Stimulated activated naive CD8-positive, alpha-beta T cell treated with anti-CD3 and anti-CD28 coated beads, Interleukin-15, Interleukin-2, amounts not matched to agents 100 ng/mL and 50 ng/mL, for 24 hours (primary cell): ENCODE measurements around the gene SPIB.
A peak's percentile ranks its signal among the peaks of the same experiment; 100 is the strongest.

Experiments
- H3K27ac Mint-ChIP-seq: one replicate; pipeline ENCODE4 v1.8.0; 2021; ENCODE audit warnings: mild to moderate bottlenecking, mixed read lengths
- H3K27me3 Mint-ChIP-seq: one replicate; pipeline ENCODE4 v1.8.0; 2021; ENCODE audit warnings: mixed read lengths
- H3K36me3 Mint-ChIP-seq: one replicate; pipeline ENCODE4 v1.8.0; 2021; ENCODE audit warnings: low read depth, mixed read lengths
- H3K4me1 Mint-ChIP-seq: one replicate; pipeline ENCODE4 v1.8.0; 2021; ENCODE audit warnings: low read depth, mixed read lengths
- H3K4me3 Mint-ChIP-seq: one replicate; pipeline ENCODE4 v1.8.0; 2021; ENCODE audit warnings: mild to moderate bottlenecking, mixed read lengths
- H3K9me3 Mint-ChIP-seq: one replicate; pipeline ENCODE4 v1.8.0; 2021; ENCODE audit warnings: mixed read lengths

Gene SPIB

DNA sequence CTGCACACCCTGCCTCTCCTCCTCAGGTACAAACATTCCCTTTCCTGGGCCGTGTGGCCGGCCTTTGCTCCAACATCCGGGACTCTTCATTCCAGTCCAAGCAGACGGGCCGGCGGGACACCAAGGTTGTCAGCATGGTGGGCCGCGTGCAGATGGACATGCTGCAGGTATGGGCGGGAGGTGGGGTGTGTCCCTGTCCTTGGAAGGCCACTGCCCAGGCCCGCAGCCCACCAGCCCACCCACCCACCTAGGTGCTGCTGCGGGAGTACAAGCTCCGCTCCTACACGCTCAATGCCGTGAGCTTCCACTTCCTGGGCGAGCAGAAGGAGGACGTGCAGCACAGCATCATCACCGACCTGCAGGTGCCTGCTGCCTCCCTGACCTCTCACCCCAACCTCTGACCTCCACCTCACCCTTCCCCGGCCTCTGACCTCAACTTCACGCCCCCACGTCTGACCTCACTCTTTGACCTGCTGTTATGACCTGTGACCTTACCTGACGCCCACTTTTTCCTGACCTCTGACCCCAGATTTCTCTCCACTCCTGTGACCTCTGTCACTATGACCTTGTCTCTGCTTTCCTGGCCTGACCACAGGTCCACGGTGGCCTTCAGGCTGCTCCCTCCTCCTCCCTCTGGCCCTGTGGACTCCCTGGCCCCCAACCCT is 12.4 kb upstream of the SPIB start:
- Mint-ChIP-seq H3K4me3 (no peak overlapping the region), H3K27ac (no peak overlapping the region), H3K27me3 (no peaks in the 10 kb centered on the region), H3K9me3 (no peaks in the 10 kb centered on the region), H3K36me3 (peaks cover 48% of the 10 kb centered on the region), H3K4me1 (no peaks in the 10 kb centered on the region)

DNA sequence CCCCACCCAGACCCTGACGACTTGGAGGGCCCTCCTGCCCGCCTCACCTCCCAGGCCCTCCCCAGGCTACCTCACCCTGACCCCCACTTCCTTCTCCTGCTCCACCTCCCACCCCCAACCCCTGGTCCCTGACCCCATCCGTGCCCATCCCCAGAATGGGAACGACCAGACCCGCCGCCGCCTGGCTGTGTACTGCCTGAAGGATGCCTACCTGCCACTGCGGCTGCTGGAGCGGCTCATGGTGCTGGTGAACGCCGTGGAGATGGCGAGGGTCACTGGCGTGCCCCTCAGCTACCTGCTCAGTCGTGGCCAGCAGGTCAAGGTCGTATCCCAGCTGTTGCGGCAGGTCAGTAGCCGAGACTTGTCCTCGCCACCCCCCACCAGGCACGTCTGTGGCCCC is 11.9 kb upstream of the SPIB start:
- Mint-ChIP-seq H3K4me3 (no peak overlapping the region), H3K27me3 (no peaks in the 10 kb centered on the region), H3K4me1 (no peaks in the 10 kb centered on the region), H3K27ac (no peak overlapping the region), H3K9me3 (no peaks in the 10 kb centered on the region), H3K36me3 (peaks cover 50% of the 10 kb centered on the region)

DNA sequence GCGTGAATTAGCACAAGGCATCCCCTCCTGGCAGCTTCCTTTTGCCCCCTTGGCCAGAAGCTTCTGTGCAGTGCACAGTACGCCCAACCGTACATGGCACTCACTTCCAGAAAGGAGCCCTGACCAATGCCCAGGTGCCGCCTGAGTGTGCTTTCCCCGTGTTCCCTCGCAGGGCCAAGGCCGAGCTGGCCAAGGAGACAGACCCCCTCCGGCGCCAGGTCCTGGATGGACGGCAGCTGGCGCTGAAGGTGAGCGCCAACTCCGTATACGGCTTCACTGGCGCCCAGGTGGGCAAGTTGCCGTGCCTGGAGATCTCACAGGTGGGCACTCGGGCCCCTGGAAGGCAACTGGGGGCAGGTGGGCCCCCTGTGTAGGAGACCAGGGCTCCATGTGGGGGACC is 9.4 kb upstream of the SPIB start:
- peaks cover 52% of the 10 kb centered on the region for H3K36me3 Mint-ChIP-seq
- no peaks in the 10 kb centered on the region for H3K4me1 Mint-ChIP-seq
- H3K4me3 Mint-ChIP-seq: no peak overlapping the region
- H3K27me3 Mint-ChIP-seq: no peaks in the 10 kb centered on the region
- no peak overlapping the region for H3K27ac Mint-ChIP-seq
- no peaks in the 10 kb centered on the region for H3K9me3 Mint-ChIP-seq

DNA sequence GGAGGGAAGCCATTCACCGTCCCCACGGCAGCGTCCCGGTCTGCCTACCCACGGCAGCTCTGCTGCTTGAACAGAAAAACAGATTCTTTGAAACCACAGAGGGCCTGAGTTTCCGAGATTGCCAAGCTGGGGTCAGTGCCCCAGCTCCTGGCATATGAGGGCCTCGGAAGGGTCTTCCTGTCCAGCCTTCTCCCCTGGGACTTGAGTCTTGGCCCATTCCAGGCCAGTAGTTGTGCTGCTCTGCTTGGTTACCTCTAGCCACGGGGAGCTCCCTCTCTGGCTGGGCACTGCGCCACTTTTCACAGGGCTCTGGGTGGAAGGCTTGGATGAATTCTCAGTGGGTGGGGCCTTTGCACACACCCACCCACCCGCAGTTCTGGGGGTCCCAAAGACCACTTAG is 8.6 kb upstream of the SPIB start:
- Mint-ChIP-seq H3K4me1 (no peaks in the 10 kb centered on the region), H3K27me3 (no peaks in the 10 kb centered on the region), H3K27ac (no peak overlapping the region), H3K4me3 (no peak overlapping the region), H3K36me3 (peaks cover 52% of the 10 kb centered on the region), H3K9me3 (no peaks in the 10 kb centered on the region)

DNA sequence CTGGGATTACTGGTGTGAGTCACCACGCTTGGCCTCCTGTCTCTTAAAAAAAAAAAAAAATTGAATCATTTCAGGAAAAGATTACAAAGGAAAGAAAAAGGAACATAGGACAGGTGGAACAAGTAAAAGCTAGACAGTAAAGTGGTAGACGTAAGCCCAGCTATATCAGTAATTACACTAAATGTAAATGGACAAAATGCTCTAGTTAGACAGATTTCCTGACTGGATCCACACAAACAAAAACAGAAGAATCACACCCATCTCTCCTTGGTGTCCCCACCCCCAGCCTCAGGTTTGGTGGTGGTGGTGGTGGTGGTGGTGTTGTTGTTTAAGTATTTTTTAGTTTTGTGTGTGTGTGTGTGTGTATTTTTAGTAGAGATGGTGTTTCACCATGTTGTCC is 6.3 kb upstream of the SPIB start:
- no peaks in the 10 kb centered on the region for H3K27me3 Mint-ChIP-seq
- H3K4me3 Mint-ChIP-seq: no peak overlapping the region
- no peaks in the 10 kb centered on the region for H3K4me1 Mint-ChIP-seq
- H3K36me3 Mint-ChIP-seq: peaks cover 33% of the 10 kb centered on the region
- no peak overlapping the region for H3K27ac Mint-ChIP-seq
- no peaks in the 10 kb centered on the region for H3K9me3 Mint-ChIP-seq

DNA sequence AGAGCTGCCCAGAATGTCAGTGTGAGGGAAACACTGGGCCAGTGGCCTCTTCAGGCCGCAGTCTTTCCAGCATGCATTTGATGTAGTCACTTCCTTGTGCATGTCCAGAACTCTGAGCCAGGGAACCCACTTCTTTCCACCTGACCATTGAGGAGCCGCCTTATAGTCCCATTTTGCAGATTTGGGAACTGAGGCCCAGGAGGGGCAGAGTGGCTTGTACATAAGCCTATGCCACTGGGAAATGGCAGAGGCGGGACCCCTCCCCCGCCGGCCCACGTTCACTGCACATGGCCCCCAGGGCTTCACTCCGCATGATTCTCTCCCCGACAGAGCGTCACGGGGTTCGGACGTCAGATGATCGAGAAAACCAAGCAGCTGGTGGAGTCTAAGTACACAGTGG is 5.6 kb upstream of the SPIB start:
- no peak overlapping the region for H3K4me3 Mint-ChIP-seq

GRCh38 chr19:50413531-50413930 is 5.2 kb upstream of the SPIB start:
- peaks cover 33% of the 10 kb centered on the region for H3K36me3 Mint-ChIP-seq
- H3K9me3 Mint-ChIP-seq: no peaks in the 10 kb centered on the region
- H3K27me3 Mint-ChIP-seq: no peaks in the 10 kb centered on the region
- peaks cover 3% of the 10 kb centered on the region for H3K4me1 Mint-ChIP-seq
- no peak overlapping the region for H3K27ac Mint-ChIP-seq
- no peak overlapping the region for H3K4me3 Mint-ChIP-seq

More for the DNA sequence above, 5.6 kb upstream of the SPIB start:
- Mint-ChIP-seq H3K27me3 (no peaks in the 10 kb centered on the region), H3K9me3 (no peaks in the 10 kb centered on the region), H3K27ac (no peak overlapping the region), H3K36me3 (peaks cover 33% of the 10 kb centered on the region), H3K4me1 (no peaks in the 10 kb centered on the region)

DNA sequence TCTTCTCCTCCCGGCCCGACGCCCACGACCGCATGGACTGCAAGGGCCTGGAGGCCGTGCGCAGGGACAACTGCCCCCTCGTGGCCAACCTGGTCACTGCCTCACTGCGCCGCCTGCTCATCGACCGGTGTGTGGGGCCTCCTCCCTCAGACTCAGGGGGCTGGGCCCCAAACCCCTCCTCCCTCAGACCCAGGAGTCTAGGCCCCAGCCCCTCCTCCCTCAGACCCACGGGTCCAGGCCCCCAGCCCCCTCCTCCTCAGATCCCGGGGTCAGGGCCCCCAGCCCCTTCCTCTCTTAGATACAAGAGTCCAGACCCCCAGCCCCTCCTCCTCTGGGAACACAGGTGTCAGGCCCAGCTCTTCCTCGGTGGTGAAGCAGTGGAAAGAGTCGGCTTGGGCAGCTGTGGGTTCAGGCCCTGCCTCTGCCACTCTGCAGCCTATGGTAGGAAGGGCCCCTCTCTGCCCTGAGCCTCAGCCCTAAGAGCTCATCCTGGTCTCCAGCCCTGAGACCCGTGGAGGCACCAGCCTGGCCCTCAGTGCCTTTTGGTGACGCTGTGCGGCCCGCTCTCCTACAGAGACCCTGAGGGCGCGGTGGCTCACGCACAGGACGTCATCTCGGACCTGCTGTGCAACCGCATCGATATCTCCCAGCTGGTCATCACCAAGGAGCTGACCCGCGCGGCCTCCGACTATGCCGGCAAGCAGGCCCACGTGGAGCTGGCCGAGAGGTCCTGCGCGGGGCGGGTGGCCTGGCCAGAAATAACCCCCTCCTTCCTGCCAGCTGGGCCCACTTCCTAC is 3.7 kb upstream of the SPIB start:
- Mint-ChIP-seq H3K36me3 (peaks cover 34% of the 10 kb centered on the region), H3K27me3 (peaks cover 9% of the 10 kb centered on the region), H3K9me3 (no peaks in the 10 kb centered on the region), H3K4me3 (no peak overlapping the region), H3K4me1 (peaks cover 15% of the 10 kb centered on the region), H3K27ac (peak overlapping the region; percentile 21)

- Mint-ChIP-seq H3K4me1 (peaks cover 20% of the 10 kb centered on the region), H3K27me3 (peaks cover 12% of the 10 kb centered on the region), H3K27ac (no peak overlapping the region), H3K36me3 (peaks cover 31% of the 10 kb centered on the region), H3K4me3 (no peak overlapping the region), H3K9me3 (no peaks in the 10 kb centered on the region)
These were observed 3.1 kb upstream of the SPIB start for GRCh38 chr19:50415661-50416033.

DNA sequence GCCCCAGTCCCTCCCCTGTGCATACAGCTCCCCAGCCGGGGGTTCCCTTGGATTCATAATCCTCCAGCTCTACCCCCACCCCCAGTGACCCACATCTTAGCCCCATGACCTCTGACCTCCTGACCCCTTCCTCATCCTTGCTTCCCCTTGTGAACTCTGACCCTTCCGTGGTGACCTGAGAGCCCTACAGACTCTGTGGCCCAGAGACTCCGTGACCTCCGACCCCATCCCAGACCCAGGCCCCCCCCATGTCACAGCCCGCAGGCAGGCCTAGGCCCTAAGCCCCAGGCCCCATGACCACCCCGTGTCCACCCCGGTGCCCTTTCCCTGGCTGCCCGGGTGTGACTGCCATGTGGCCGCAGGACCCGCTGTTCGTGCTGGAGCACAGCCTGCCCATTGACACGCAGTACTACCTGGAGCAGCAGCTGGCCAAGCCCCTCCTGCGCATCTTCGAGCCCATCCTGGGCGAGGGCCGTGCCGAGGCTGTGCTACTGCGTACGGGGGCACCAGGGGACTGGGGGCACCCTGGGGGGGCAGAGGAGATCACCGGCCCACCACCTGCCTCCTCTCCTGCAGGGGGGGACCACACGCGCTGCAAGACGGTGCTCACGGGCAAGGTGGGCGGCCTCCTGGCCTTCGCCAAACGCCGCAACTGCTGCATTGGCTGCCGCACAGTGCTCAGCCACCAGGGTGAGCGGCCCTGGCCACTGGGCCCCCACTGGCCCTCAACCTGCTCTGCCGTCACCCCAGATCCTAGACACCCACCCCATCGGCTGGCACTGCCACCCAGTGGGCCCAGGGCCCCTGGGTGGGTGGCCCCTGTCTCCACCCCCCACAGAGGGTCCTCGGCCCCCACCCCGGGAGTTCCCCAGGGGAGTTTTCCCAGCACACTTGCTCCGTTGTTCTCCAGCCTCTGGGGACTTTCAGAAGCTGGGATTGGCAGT is 2.4 kb upstream of the SPIB start:
- Mint-ChIP-seq H3K4me3 (no peak overlapping the region), H3K27ac (no peak overlapping the region), H3K4me1 (peaks cover 20% of the 10 kb centered on the region), H3K36me3 (peaks cover 28% of the 10 kb centered on the region), H3K9me3 (no peaks in the 10 kb centered on the region), H3K27me3 (peaks cover 16% of the 10 kb centered on the region)

DNA sequence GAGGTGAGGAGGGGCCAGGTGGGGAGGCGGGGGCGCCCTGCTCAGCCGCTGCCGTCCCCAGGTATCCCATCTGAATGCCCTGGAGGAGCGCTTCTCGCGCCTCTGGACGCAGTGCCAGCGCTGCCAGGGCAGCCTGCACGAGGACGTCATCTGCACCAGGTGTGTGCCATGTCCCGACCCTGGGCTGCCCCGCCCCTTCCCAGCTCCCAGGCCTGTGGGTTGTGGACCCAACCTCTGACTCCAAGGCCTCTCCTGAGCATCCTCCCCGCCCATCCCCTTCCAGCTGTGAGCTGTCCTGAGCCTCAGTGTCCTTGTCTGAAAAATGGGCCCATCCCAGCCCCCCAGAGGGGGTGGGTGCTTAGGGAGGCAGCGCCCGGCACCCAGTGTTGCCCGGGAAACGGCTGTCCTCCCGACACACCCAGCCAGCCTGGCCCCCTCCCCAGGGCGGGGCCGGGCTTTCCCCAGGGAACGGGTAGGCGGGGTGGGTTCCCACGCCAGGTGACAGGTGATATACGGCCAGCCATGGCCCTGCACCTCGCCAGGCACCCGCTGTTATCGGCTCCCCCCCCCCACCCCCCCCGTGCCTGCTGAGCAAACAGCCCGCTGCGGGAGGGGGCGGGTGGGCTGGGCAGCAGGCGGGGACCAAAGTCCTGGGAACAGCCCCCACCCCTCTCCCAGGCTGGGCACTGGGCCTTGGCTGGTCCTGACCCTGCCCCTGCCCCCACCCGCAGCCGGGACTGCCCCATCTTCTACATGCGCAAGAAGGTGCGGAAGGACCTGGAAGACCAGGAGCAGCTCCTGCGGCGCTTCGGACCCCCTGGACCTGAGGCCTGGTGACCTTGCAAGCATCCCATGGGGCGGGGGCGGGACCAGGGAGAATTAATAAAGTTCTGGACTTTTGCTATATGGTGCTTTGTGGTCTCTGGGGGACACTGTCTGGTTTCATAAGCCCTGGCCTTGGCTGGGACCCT is 1.3 kb upstream of the SPIB start:
- Mint-ChIP-seq H3K4me3 (no peak overlapping the region), H3K4me1 (peaks cover 24% of the 10 kb centered on the region), H3K36me3 (peaks cover 23% of the 10 kb centered on the region), H3K27me3 (peaks cover 16% of the 10 kb centered on the region), H3K27ac (no peak overlapping the region), H3K9me3 (no peaks in the 10 kb centered on the region)

- Mint-ChIP-seq H3K9me3 (no peaks in the 10 kb centered on the region), H3K27me3 (peaks cover 16% of the 10 kb centered on the region), H3K4me1 (peaks cover 24% of the 10 kb centered on the region), H3K27ac (peak overlapping the region; percentile 73), H3K4me3 (peak overlapping the region; percentile 79), H3K36me3 (peaks cover 17% of the 10 kb centered on the region)
These were observed 363 bp downstream of the SPIB start for GRCh38 chr19:50419022-50419579.

DNA sequence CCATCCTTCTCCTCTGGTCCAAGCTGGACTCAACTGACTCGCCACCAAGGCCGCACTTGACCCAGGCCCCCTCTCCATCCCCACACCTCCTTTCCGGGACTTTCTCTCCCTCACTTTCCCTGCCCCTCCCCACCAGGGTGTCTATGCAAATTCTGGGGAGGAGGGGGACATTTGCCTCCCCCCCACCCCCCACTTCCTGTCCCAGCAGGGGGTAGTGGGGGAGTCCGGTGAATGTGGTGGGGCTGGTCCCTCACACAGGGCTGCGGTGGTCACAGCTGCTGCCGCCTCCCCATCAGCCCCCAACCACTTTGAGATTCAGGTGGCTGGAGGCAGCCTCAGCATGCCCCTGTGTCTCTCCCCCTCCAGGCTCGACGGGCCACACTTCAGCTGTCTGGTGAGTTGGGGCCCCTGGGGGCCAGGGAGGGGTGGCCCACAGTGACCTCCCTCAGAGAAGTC is 870 bp downstream of the SPIB start:
- Mint-ChIP-seq H3K27ac (peak overlapping the region; percentile 73), H3K36me3 (peaks cover 18% of the 10 kb centered on the region), H3K4me3 (peak overlapping the region; percentile 79)

DNA sequence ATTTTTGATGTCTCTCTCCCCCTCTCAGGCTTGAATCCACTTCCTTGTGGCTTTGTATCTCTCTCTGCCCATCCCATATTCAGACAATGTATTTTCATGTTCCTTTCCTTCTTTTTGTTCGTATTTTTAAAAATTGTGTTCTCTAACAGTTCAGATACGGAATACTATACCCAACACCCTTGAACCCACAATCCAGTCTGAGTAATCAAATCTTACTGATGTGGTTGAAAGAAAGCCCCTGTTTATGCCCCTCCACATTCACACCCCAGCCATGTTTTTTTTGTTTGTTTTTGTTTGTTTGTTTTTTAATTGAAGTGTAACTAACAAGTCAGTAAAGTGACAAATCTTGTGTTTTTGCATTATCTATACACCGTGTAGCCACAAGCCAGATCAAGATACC is 1.4 kb downstream of the SPIB start:
- Mint-ChIP-seq H3K27ac (peak overlapping the region; percentile 29), H3K4me1 (peaks cover 24% of the 10 kb centered on the region), H3K9me3 (no peaks in the 10 kb centered on the region), H3K4me3 (peak overlapping the region; percentile 79), H3K36me3 (peaks cover 18% of the 10 kb centered on the region), H3K27me3 (peaks cover 16% of the 10 kb centered on the region)

More for the DNA sequence above, 870 bp downstream of the SPIB start:
- Mint-ChIP-seq H3K27me3 (peaks cover 16% of the 10 kb centered on the region), H3K4me1 (peaks cover 24% of the 10 kb centered on the region), H3K9me3 (no peaks in the 10 kb centered on the region)
